Immature natural killer cell (primary cell): ENCODE data around the gene APCDD1L. TPM values are rescaled to one million over a fixed set of nuclear protein-coding genes. Genes with fewer than 3 reads are reported as not detected.

Source experiments
- DNase-seq, 3 donors: peaks; one replicate each; pipeline ENCODE4 v3.0.0; 2022; ENCODE audit warnings: mixed read lengths in 1 of 3
- H3K27ac Mint-ChIP-seq, 6 donors: one replicate each; pipeline ENCODE4 v1.8.0; 2020; ENCODE audit warnings: mixed read lengths in 6 of 6, mild to moderate bottlenecking in 5 of 6, inconsistent platforms in 4 of 6, moderate library complexity in 3 of 6
- H3K27me3 Mint-ChIP-seq, 3 donors: one replicate each; pipeline ENCODE4 v1.8.0; 2020 to 2021; ENCODE audit warnings: low read depth in 3 of 3, mild to moderate bottlenecking in 3 of 3, mixed read lengths in 3 of 3, moderate library complexity in 3 of 3, inconsistent platforms in 1 of 3
- H3K36me3 Mint-ChIP-seq, 3 donors: one replicate each; pipeline ENCODE4 v1.8.0; 2020; ENCODE audit warnings: mixed read lengths in 3 of 3, inconsistent platforms in 2 of 3, mild to moderate bottlenecking in 2 of 3
- H3K4me1 Mint-ChIP-seq, 2 donors: one replicate each; pipeline ENCODE4 v1.8.0; 2020; ENCODE audit warnings: inconsistent platforms in 2 of 2, mild to moderate bottlenecking in 2 of 2, mixed read lengths in 2 of 2, moderate library complexity in 1 of 2
- H3K4me3 Mint-ChIP-seq, 5 donors: one replicate each; pipeline ENCODE4 v1.8.0; 2020; ENCODE audit warnings: mild to moderate bottlenecking in 5 of 5, mixed read lengths in 5 of 5, inconsistent platforms in 3 of 5, moderate library complexity in 3 of 5
- H3K9me3 Mint-ChIP-seq, 6 donors: one replicate each; pipeline ENCODE4 v1.8.0; 2020; ENCODE audit warnings: mild to moderate bottlenecking in 6 of 6, mixed read lengths in 6 of 6, inconsistent platforms in 4 of 6, moderate library complexity in 3 of 6
- polyA plus RNA-seq, 3 donors: library from polyadenylated mRNA; unstranded; fragments of 300-500 nt; fragmentation: Illumina TruSeq; gene quantifications; one replicate each; pipeline ENCODE4 v1.2.3, GENCODE V29; 2021

Gene APCDD1L
- polyA plus RNA-seq, 3 donors from 2014 or later, result not detected

- Mint-ChIP-seq H3K27ac (no peak overlapping the region), H3K4me1 (no peaks in the 10 kb centered on the region), H3K27me3 (peaks cover 0 to 6% (median 3%) of the 10 kb centered on the region in 3 donors), H3K4me3 (no peak overlapping the region), H3K9me3 (peaks cover 6 to 31% (median 15%) of the 10 kb centered on the region in 6 donors), H3K36me3 (peaks cover 0 to 12% (median 4%) of the 10 kb centered on the region in 3 donors)
- no peak for DNase-seq
Measured at GRCh38 chr20:58536289-58536688, 21.1 kb upstream of the APCDD1L start.

GRCh38 chr20:58531657-58532056 lies 16.5 kb upstream of the APCDD1L start:
- H3K4me3 Mint-ChIP-seq, result no peak overlapping the region
- H3K4me1 Mint-ChIP-seq, result no peaks in the 10 kb centered on the region
- DNase-seq, result no peak
- peaks cover 0 to 3% (median 3%) of the 10 kb centered on the region in 3 donors for H3K27me3 Mint-ChIP-seq
- peaks cover 0 to 12% (median 4%) of the 10 kb centered on the region in 3 donors for H3K36me3 Mint-ChIP-seq
- H3K9me3 Mint-ChIP-seq, result peaks cover 18 to 57% (median 27%) of the 10 kb centered on the region in 6 donors
- no peak overlapping the region for H3K27ac Mint-ChIP-seq

GRCh38 chr20:58531063-58531462 lies 15.9 kb upstream of the APCDD1L start:
- Mint-ChIP-seq H3K27me3 (peaks cover 0 to 3% (median 3%) of the 10 kb centered on the region in 3 donors), H3K36me3 (peaks cover 0 to 12% (median 4%) of the 10 kb centered on the region in 3 donors), H3K27ac (no peak overlapping the region), H3K4me3 (no peak overlapping the region), H3K4me1 (no peaks in the 10 kb centered on the region), H3K9me3 (peaks cover 19 to 63% (median 27%) of the 10 kb centered on the region in 6 donors)
- no peak for DNase-seq

- no peak overlapping the region for H3K4me3 Mint-ChIP-seq
- peaks cover 0 to 12% (median 4%) of the 10 kb centered on the region in 3 donors for H3K36me3 Mint-ChIP-seq
- peaks cover 0 to 3% (median 0%) of the 10 kb centered on the region in 3 donors for H3K27me3 Mint-ChIP-seq
- no peak for DNase-seq
- peaks cover 19 to 64% (median 29%) of the 10 kb centered on the region in 6 donors for H3K9me3 Mint-ChIP-seq
- no peaks in the 10 kb centered on the region for H3K4me1 Mint-ChIP-seq
- H3K27ac Mint-ChIP-seq, result no peak overlapping the region
Measured at GRCh38 chr20:58528412-58528811, 13.2 kb upstream of the APCDD1L start.

- H3K27me3 Mint-ChIP-seq, result no peaks in the 10 kb centered on the region
- no peak overlapping the region for H3K4me3 Mint-ChIP-seq
- peaks cover 11 to 44% (median 19%) of the 10 kb centered on the region in 6 donors for H3K9me3 Mint-ChIP-seq
- DNase-seq, result no peak
- H3K36me3 Mint-ChIP-seq, result peaks cover 0 to 4% (median 0%) of the 10 kb centered on the region in 3 donors
- no peak overlapping the region for H3K27ac Mint-ChIP-seq
- H3K4me1 Mint-ChIP-seq, result no peaks in the 10 kb centered on the region
Measured at GRCh38 chr20:58526411-58526810, 11.2 kb upstream of the APCDD1L start.

GRCh38 chr20:58524814-58525213 lies 9.6 kb upstream of the APCDD1L start:
- Mint-ChIP-seq H3K36me3 (peaks cover 0 to 4% (median 0%) of the 10 kb centered on the region in 3 donors), H3K4me3 (no peak overlapping the region), H3K4me1 (no peaks in the 10 kb centered on the region), H3K27me3 (no peaks in the 10 kb centered on the region), H3K9me3 (peaks cover 2 to 29% (median 12%) of the 10 kb centered on the region in 6 donors), H3K27ac (no peak overlapping the region)
- no peak for DNase-seq

GRCh38 chr20:58523971-58524315 lies 8.7 kb upstream of the APCDD1L start:
- no peak overlapping the region for H3K4me3 Mint-ChIP-seq
- H3K27ac Mint-ChIP-seq, result no peak overlapping the region
- no peak for DNase-seq

GRCh38 chr20:58523072-58523970 lies 8.1 kb upstream of the APCDD1L start:
- Mint-ChIP-seq H3K36me3 (peaks cover 0 to 4% (median 0%) of the 10 kb centered on the region in 3 donors), H3K4me1 (no peaks in the 10 kb centered on the region), H3K27ac (no peak overlapping the region), H3K9me3 (peaks cover 0 to 19% (median 6%) of the 10 kb centered on the region in 6 donors), H3K4me3 (no peak overlapping the region), H3K27me3 (no peaks in the 10 kb centered on the region)
- DNase-seq, result no peak

More at GRCh38 chr20:58523971-58524315, 8.7 kb upstream of the APCDD1L start:
- Mint-ChIP-seq H3K27me3 (no peaks in the 10 kb centered on the region), H3K9me3 (peaks cover 0 to 21% (median 8%) of the 10 kb centered on the region in 6 donors), H3K36me3 (peaks cover 0 to 4% (median 0%) of the 10 kb centered on the region in 3 donors), H3K4me1 (no peaks in the 10 kb centered on the region)

GRCh38 chr20:58522666-58523065 lies 7.5 kb upstream of the APCDD1L start:
- H3K4me1 Mint-ChIP-seq, result no peaks in the 10 kb centered on the region
- H3K27ac Mint-ChIP-seq, result no peak overlapping the region
- H3K27me3 Mint-ChIP-seq, result no peaks in the 10 kb centered on the region
- H3K4me3 Mint-ChIP-seq, result no peak overlapping the region
- H3K36me3 Mint-ChIP-seq, result peaks cover 0 to 4% (median 0%) of the 10 kb centered on the region in 3 donors
- no peak for DNase-seq
- H3K9me3 Mint-ChIP-seq, result peaks cover 0 to 18% (median 6%) of the 10 kb centered on the region in 6 donors

- Mint-ChIP-seq H3K36me3 (no peaks in the 10 kb centered on the region), H3K27ac (no peak overlapping the region), H3K4me1 (no peaks in the 10 kb centered on the region), H3K4me3 (no peak overlapping the region), H3K9me3 (peaks cover 0 to 9% (median 5%) of the 10 kb centered on the region in 6 donors), H3K27me3 (peaks cover 0 to 4% (median 0%) of the 10 kb centered on the region in 3 donors)
- DNase-seq, result no peak
Measured at GRCh38 chr20:58521763-58522162, 6.6 kb upstream of the APCDD1L start.

- Mint-ChIP-seq H3K4me1 (no peaks in the 10 kb centered on the region), H3K4me3 (no peak overlapping the region), H3K27me3 (peaks cover 4 to 7% (median 5%) of the 10 kb centered on the region in 3 donors), H3K27ac (no peak overlapping the region), H3K36me3 (no peaks in the 10 kb centered on the region), H3K9me3 (no peaks in the 10 kb centered on the region)
- no peak for DNase-seq
Measured at GRCh38 chr20:58519940-58520712, 4.9 kb upstream of the APCDD1L start.

GRCh38 chr20:58518896-58519593 lies 3.8 kb upstream of the APCDD1L start:
- Mint-ChIP-seq H3K9me3 (no peaks in the 10 kb centered on the region), H3K27ac (no peak overlapping the region), H3K36me3 (no peaks in the 10 kb centered on the region)

GRCh38 chr20:58518387-58518786 lies 3.2 kb upstream of the APCDD1L start:
- Mint-ChIP-seq H3K9me3 (no peaks in the 10 kb centered on the region), H3K27me3 (peaks cover 4 to 7% (median 5%) of the 10 kb centered on the region in 3 donors), H3K4me3 (no peak overlapping the region), H3K27ac (no peak overlapping the region), H3K4me1 (no peaks in the 10 kb centered on the region), H3K36me3 (no peaks in the 10 kb centered on the region)
- no peak for DNase-seq

More at GRCh38 chr20:58518896-58519593, 3.8 kb upstream of the APCDD1L start:
- H3K27me3 Mint-ChIP-seq, result peaks cover 4 to 7% (median 5%) of the 10 kb centered on the region in 3 donors
- no peak for DNase-seq
- H3K4me1 Mint-ChIP-seq, result no peaks in the 10 kb centered on the region
- H3K4me3 Mint-ChIP-seq, result no peak overlapping the region
